HepG2 (cell line): ENCODE measurements around the gene CIDEA. TPM values are rescaled to one million over a fixed set of nuclear protein-coding genes. Genes with fewer than 3 reads are reported as not detected.

Source experiments
- CEBPB ChIP-seq: IDR thresholded peaks from 2 replicates; pipeline ENCODE4 v1.6.1; 2011; ENCODE audit warnings: low read depth, low read length, improper control_type of control experiment, borderline replicate concordance
- CEBPG ChIP-seq: IDR thresholded peaks from 2 replicates; pipeline ENCODE4 v1.6.1; 2016
- GLI4 ChIP-seq: sonication (generic); formaldehyde crosslinking; IDR thresholded peaks from 2 replicates; pipeline ENCODE4 v1.5.1; 2020; ENCODE audit warnings: missing genetic modification reagents, mild to moderate bottlenecking, moderate library complexity, borderline replicate concordance
- HDAC2 ChIP-seq: sonication (generic); formaldehyde crosslinking; IDR thresholded peaks from 2 replicates; pipeline ENCODE4 v1.4.0; 2020; ENCODE audit warnings: missing genetic modification reagents
- HOXD1 ChIP-seq: sonication (generic); formaldehyde crosslinking; IDR thresholded peaks from 2 replicates; pipeline ENCODE4 v1.5.0; 2020; ENCODE audit warnings: missing genetic modification reagents
- IKZF5 ChIP-seq: IDR thresholded peaks from 2 replicates; pipeline ENCODE4 v1.6.1; 2018; ENCODE audit warnings: missing genetic modification reagents, mild to moderate bottlenecking, missing compliant biosample characterization
- KDM4B ChIP-seq: sonication (generic); formaldehyde crosslinking; IDR thresholded peaks from 2 replicates; pipeline ENCODE4 v1.4.0; 2020; ENCODE audit warnings: missing genetic modification reagents
- LCORL ChIP-seq, 2 experiments: fragments of 450-650 bp in 1 of 2; sonication (generic) in 1 of 2; formaldehyde crosslinking in 1 of 2; IDR thresholded peaks; 2 replicates each; pipeline versions ENCODE4 v1.5.0 to v1.6.1; 2017 to 2020; ENCODE audit warnings: antibody characterized with exemption in 1 of 2, missing genetic modification reagents in 1 of 2
- PHF20 ChIP-seq: sonication (generic); formaldehyde crosslinking; IDR thresholded peaks from 2 replicates; pipeline ENCODE4 v1.5.0; 2020; ENCODE audit warnings: mild to moderate bottlenecking, missing genetic modification reagents
- TAF1 ChIP-seq: sonication (generic); formaldehyde crosslinking; IDR thresholded peaks from 2 replicates; pipeline ENCODE4 v1.4.0; 2020; ENCODE audit warnings: missing genetic modification reagents
- TFE3 ChIP-seq: IDR thresholded peaks from 2 replicates; pipeline ENCODE4 v1.6.1; 2016
- TRIM22 ChIP-seq: fragments of 450-650 bp; IDR thresholded peaks from 2 replicates; pipeline ENCODE4 v1.6.1; 2017
- ZBTB1 ChIP-seq: sonication (generic); formaldehyde crosslinking; IDR thresholded peaks from 2 replicates; pipeline ENCODE4 v1.4.0; 2020; ENCODE audit warnings: missing genetic modification reagents, borderline replicate concordance
- ZNF275 ChIP-seq: sonication (generic); formaldehyde crosslinking; IDR thresholded peaks from 2 replicates; pipeline ENCODE4 v1.8.0; 2022; ENCODE audit warnings: missing genetic modification reagents, mild to moderate bottlenecking, inconsistent platforms, borderline replicate concordance
- ZNF430 ChIP-seq: sonication (generic); formaldehyde crosslinking; IDR thresholded peaks from 2 replicates; pipeline ENCODE4 v1.9.0; 2021; ENCODE audit warnings: mild to moderate bottlenecking, missing genetic modification reagents
- ZNF501 ChIP-seq: sonication (generic); formaldehyde crosslinking; IDR thresholded peaks from 2 replicates; pipeline ENCODE4 v1.5.1; 2020; ENCODE audit warnings: mild to moderate bottlenecking, moderate library complexity, missing genetic modification reagents
- ZNF556 ChIP-seq: sonication (generic); formaldehyde crosslinking; IDR thresholded peaks from 2 replicates; pipeline ENCODE4 v1.4.0; 2020; ENCODE audit warnings: mild to moderate bottlenecking, missing genetic modification reagents, borderline replicate concordance
- ZNF614 ChIP-seq: IDR thresholded peaks from 2 replicates; pipeline ENCODE4 v1.6.1; 2018; ENCODE audit warnings: missing biosample characterization, missing genetic modification reagents, inconsistent platforms, borderline replicate concordance
- ZNF616 ChIP-seq: sonication (generic); formaldehyde crosslinking; IDR thresholded peaks from 2 replicates; pipeline ENCODE4 v1.5.0; 2020; ENCODE audit warnings: low read depth, mild to moderate bottlenecking, missing genetic modification reagents
- ZNF710 ChIP-seq: sonication (generic); formaldehyde crosslinking; IDR thresholded peaks from 2 replicates; pipeline ENCODE4 v1.5.0; 2020; ENCODE audit warnings: mild to moderate bottlenecking, missing genetic modification reagents, borderline replicate concordance
- polyA plus RNA-seq, 8 experiments: library from polyadenylated mRNA; depleted of rRNA in 3 of 8; stranded (reverse) in 7 of 8; unstranded in 1 of 8; fragments of >200 nt; fragmentation: Illumina TruSeq in 4 of 8; extraction: Trizol in 4 of 8; gene quantifications; 2 replicates each; pipeline versions ENCODE4 v1.2.1 to v1.2.3, GENCODE V29; 2011 to 2016; ENCODE audit warnings: low read depth in 4 of 8, missing spikeins in 1 of 8, mixed read lengths in 1 of 8; ENCODE audit not compliant: insufficient read depth in 1 of 8
- total RNA-seq, 5 experiments: library from RNA; depleted of rRNA; stranded (reverse); fragments of >200 nt; fragmentation: Illumina TruSeq; extraction: Trizol; gene quantifications; 2 replicates each; pipeline ENCODE4 v1.2.3, GENCODE V29; 2016; ENCODE audit warnings: low read depth in 1 of 5

The CIDEA gene
- total and polyA plus RNA-seq, 2 of the 13 experiments (the other 11 are each of a cell fraction or from before 2014, with no cell fraction given), result not detected

GRCh38 chr18:12278741-12279682, 24.9 kb downstream of the CIDEA start (continued):
- TF ChIP-seq KDM4B (CRISPR knock-in tag) (0 out of 2 replicates have a peak, but pooled peaks have one; percentile 3), ZBTB1 (CRISPR knock-in tag) (no peak), TRIM22 (no peak), IKZF5 (CRISPR knock-in tag) (0 out of 2 replicates have a peak, but pooled peaks have one; percentile 32), HDAC2 (CRISPR knock-in tag) (peak; percentile 51; the same call in 1 of the 2 replicates), CEBPB (peak; percentile 81; the same call in 1 of the 2 replicates), LCORL (IDR thresholded peaks at IDR 0.05) (no peak), LCORL (CRISPR knock-in tag; IDR thresholded peaks at IDR 0.05) (peak; percentile 90), ZNF430 (CRISPR knock-in tag) (peak; percentile 64; the same call in 1 of the 2 replicates), ZNF710 (CRISPR knock-in tag) (no peak), CEBPG (CRISPR knock-in tag) (peak; percentile 87), ZNF275 (CRISPR knock-in tag) (no peak), ZNF616 (no peak), ZNF556 (CRISPR knock-in tag) (no peak), ZNF501 (CRISPR knock-in tag) (0 out of 2 replicates have a peak, but pooled peaks have one; percentile 24), HOXD1 (CRISPR knock-in tag) (no peak), ZNF614 (peak; percentile 71; the same call in 1 of the 2 replicates), TAF1 (CRISPR knock-in tag) (peak; percentile 53; the same call in 1 of the 2 replicates), PHF20 (CRISPR knock-in tag) (0 out of 2 replicates have a peak, but pooled peaks have one; percentile 44), TFE3 (CRISPR knock-in tag) (0 out of 2 replicates have a peak, but pooled peaks have one; percentile 17), GLI4 (0 out of 2 replicates have a peak, but pooled peaks have one; percentile 32)
